ENCODE results near the gene CDH23. TPM values are rescaled to one million over a fixed set of nuclear protein-coding genes. Genes with fewer than 3 reads are reported as not detected.

Gene CDH23
- total RNA-seq, 4 donors from 2014 or later: 2.9 to 16.1 (median 5.9) TPM

- H3K4me3 ChIP-seq: no peak overlapping the region
- H3K36me3 ChIP-seq: peaks cover 0 to 6% (median 0%) of the 10 kb centered on the region in 4 donors
- peaks cover 16 to 66% (median 23%) of the 10 kb centered on the region in 4 donors for H3K4me1 ChIP-seq
- in situ Hi-C loops (cut with MboI; ENCODE audit: low pct_ligation_motif_present in 1 of 4, low pct_unique_long_range_greater_than_20kb in 1 of 4, low sequenced_read_pairs in 3 of 4) (no loop called here), intact Hi-C loops (cut with DNase I; ENCODE audit: low total_unique reads) (no loop called here)
- no peak for DNase-seq
- 52 to 68% methylated on average over 3 to 11 of the region's 11 CpGs for WGBS, 2 donors (ENCODE audit: low coverage in 1 of 2)
- H3K27me3 ChIP-seq: no peaks in the 10 kb centered on the region
- TF ChIP-seq POLR2A (IDR thresholded peaks at IDR 0.05) (no peak), CTCF (IDR thresholded peaks at IDR 0.05) (no peak), POLR2AphosphoS5 (IDR thresholded peaks at IDR 0.05) (no peak), EP300 (IDR thresholded peaks at IDR 0.05; ENCODE audit: low read depth) (no peak)
- no peaks in the 10 kb centered on the region for H3K9me3 ChIP-seq
- peak overlapping the region; percentile 50 to 84 (median 78) for H3K27ac ChIP-seq
Measured at GRCh38 chr10:71757399-71757922, 360.7 kb downstream of the CDH23 start.

- no peak overlapping the region for H3K27ac ChIP-seq
- no peaks in the 10 kb centered on the region for H3K27me3 ChIP-seq
- intact Hi-C loops (cut with DNase I; ENCODE audit: low total_unique reads): no loop called here
- H3K9me3 ChIP-seq: no peaks in the 10 kb centered on the region
- 96% methylated on average over 3 of the region's 3 CpGs; no CpG with 5 or more reads in 1 of the 2 donors for WGBS, 2 donors (ENCODE audit: low coverage in 1 of 2)
- no peak for DNase-seq
- H3K36me3 ChIP-seq: peaks cover 0 to 6% (median 0%) of the 10 kb centered on the region in 4 donors
- no peak for TF ChIP-seq EP300 (IDR thresholded peaks at IDR 0.05; ENCODE audit: low read depth)
- TF ChIP-seq CTCF (IDR thresholded peaks at IDR 0.05): no peak
- no peak for TF ChIP-seq POLR2AphosphoS5 (IDR thresholded peaks at IDR 0.05)
- no peak for TF ChIP-seq POLR2A (IDR thresholded peaks at IDR 0.05)
- H3K4me3 ChIP-seq: no peak overlapping the region
- in situ Hi-C loops (cut with MboI; ENCODE audit: low pct_ligation_motif_present in 1 of 4, low pct_unique_long_range_greater_than_20kb in 1 of 4, low sequenced_read_pairs in 3 of 4): no loop called here
- peaks cover 28 to 68% (median 36%) of the 10 kb centered on the region in 4 donors for H3K4me1 ChIP-seq
Measured at GRCh38 chr10:71761105-71761511, 364.4 kb downstream of the CDH23 start.

GRCh38 chr10:71761541-71762113, 364.9 kb downstream of the CDH23 start:
- in situ Hi-C loops (cut with MboI; ENCODE audit: low pct_ligation_motif_present in 1 of 4, low pct_unique_long_range_greater_than_20kb in 1 of 4, low sequenced_read_pairs in 3 of 4): no loop called here
- 93% methylated on average over 26 of the region's 26 CpGs; no CpG with 5 or more reads in 1 of the 2 donors for WGBS, 2 donors (ENCODE audit: low coverage in 1 of 2)
- intact Hi-C loops (cut with DNase I; ENCODE audit: low total_unique reads): no loop called here
- Histone ChIP-seq H3K27me3 (no peaks in the 10 kb centered on the region), H3K36me3 (peaks cover 0 to 6% (median 0%) of the 10 kb centered on the region in 4 donors), H3K4me1 (peaks cover 30 to 70% (median 41%) of the 10 kb centered on the region in 4 donors), H3K27ac (no peak overlapping the region), H3K9me3 (no peaks in the 10 kb centered on the region), H3K4me3 (no peak overlapping the region)
- no peak for DNase-seq
- TF ChIP-seq EP300 (IDR thresholded peaks at IDR 0.05; ENCODE audit: low read depth) (no peak), POLR2AphosphoS5 (IDR thresholded peaks at IDR 0.05) (no peak), POLR2A (IDR thresholded peaks at IDR 0.05) (no peak), CTCF (IDR thresholded peaks at IDR 0.05) (no peak)

GRCh38 chr10:71762324-71762723, 365.6 kb downstream of the CDH23 start:
- in situ Hi-C loops (cut with MboI; ENCODE audit: low pct_ligation_motif_present in 1 of 4, low pct_unique_long_range_greater_than_20kb in 1 of 4, low sequenced_read_pairs in 3 of 4) (no loop called here), intact Hi-C loops (cut with DNase I; ENCODE audit: low total_unique reads) (no loop called here)
- Histone ChIP-seq H3K27ac (no peak overlapping the region), H3K9me3 (no peaks in the 10 kb centered on the region), H3K4me3 (no peak overlapping the region), H3K4me1 (peaks cover 37 to 72% (median 47%) of the 10 kb centered on the region in 4 donors), H3K36me3 (peaks cover 0 to 6% (median 0%) of the 10 kb centered on the region in 4 donors), H3K27me3 (no peaks in the 10 kb centered on the region)
- TF ChIP-seq POLR2A (IDR thresholded peaks at IDR 0.05): no peak
- no peak for TF ChIP-seq EP300 (IDR thresholded peaks at IDR 0.05; ENCODE audit: low read depth)
- TF ChIP-seq CTCF (IDR thresholded peaks at IDR 0.05): no peak
- TF ChIP-seq POLR2AphosphoS5 (IDR thresholded peaks at IDR 0.05): no peak
- 93% methylated on average over 5 of the region's 5 CpGs; no CpG with 5 or more reads in 1 of the 2 donors for WGBS, 2 donors (ENCODE audit: low coverage in 1 of 2)
- DNase-seq: no peak

All from transverse colon (tissue), 4 donors.